ENCODE results near the gene EPB41L3. TPM values are rescaled to one million over a fixed set of nuclear protein-coding genes. Genes with fewer than 3 reads are reported as not detected.

EPB41L3 gene
- total RNA-seq, 4 donors from 2014 or later = 21.2 to 39.5 (median 28.3) TPM

DNA sequence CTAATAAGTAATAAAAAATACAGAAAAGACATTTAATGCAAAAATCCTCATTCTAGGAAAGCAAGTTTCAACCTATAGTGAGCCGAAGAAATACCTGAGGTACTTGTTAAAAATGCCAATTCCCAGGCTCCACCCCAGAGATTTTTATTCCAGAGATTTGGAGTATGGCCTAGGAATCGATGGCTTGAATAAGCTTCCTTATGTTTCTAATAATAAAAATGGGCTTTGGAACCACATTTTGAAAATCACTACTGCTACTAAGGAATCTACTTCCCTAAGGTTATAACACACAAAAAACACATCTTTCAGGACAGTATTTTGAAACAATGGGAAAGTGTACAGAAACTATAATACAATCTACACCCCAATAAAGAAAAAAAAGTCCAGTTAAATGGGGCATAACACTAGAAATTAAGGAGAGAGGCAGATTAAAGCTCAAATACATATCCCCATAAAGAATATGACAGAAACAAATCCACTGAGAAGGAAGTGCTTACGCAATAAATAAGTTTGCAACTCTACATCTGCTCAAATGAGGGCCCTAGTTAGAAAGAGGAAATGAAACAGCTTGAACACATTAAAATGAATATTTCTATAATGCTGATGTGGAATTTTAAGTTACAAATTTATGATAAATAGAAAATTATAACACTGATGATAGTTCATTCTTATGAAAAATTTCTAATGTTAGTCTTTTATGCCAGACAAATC lies 103.7 kb downstream of the EPB41L3 start:
- WGBS, 2 donors = 71 to 76% methylated on average over 3 of the region's 3 CpGs
- no peak overlapping the region for H3K4me3 ChIP-seq (ENCODE audit: low read depth, poor library complexity, severe bottlenecking)
- no peak for TF ChIP-seq POLR2A (IDR thresholded peaks at IDR 0.05)
- TF ChIP-seq, protein P1, sequence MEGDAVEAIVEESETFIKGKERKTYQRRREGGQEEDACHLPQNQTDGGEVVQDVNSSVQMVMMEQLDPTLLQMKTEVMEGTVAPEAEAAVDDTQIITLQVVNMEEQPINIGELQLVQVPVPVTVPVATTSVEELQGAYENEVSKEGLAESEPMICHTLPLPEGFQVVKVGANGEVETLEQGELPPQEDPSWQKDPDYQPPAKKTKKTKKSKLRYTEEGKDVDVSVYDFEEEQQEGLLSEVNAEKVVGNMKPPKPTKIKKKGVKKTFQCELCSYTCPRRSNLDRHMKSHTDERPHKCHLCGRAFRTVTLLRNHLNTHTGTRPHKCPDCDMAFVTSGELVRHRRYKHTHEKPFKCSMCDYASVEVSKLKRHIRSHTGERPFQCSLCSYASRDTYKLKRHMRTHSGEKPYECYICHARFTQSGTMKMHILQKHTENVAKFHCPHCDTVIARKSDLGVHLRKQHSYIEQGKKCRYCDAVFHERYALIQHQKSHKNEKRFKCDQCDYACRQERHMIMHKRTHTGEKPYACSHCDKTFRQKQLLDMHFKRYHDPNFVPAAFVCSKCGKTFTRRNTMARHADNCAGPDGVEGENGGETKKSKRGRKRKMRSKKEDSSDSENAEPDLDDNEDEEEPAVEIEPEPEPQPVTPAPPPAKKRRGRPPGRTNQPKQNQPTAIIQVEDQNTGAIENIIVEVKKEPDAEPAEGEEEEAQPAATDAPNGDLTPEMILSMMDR (IDR thresholded peaks at IDR 0.05) = no peak
- intact Hi-C loops (cut with DNase I; ENCODE audit: low total_unique reads) = no loop called here
- no peak for DNase-seq (ENCODE audit: low spot score in 2 of 2)

DNA sequence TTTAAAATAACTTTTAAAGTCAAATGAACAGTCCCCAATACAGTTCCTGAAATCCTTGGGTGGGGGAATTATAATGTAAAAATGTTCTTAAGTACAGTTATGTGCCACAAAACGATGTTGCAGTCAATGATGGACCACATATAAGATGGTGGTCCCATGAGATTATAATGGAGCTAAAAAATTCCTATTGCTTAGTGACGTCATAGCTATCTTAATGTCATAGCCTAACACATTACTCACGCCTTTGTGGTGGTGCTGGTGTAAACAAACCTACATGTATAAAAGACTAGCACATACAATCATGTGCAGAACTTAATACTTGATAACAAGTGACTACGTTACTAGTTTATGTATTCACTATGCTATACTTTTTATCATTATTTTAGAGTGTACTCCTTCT lies 109.4 kb downstream of the EPB41L3 start:
- intact Hi-C loops (cut with DNase I; ENCODE audit: low total_unique reads) = no loop called here
- no peak for DNase-seq (ENCODE audit: low spot score in 2 of 2)
- H3K4me3 ChIP-seq (ENCODE audit: low read depth, poor library complexity, severe bottlenecking) = no peak overlapping the region
- 86 to 92% methylated on average over 4 of the region's 4 CpGs for WGBS, 2 donors
- no peak for TF ChIP-seq POLR2A (IDR thresholded peaks at IDR 0.05)
- TF ChIP-seq, protein P1 (IDR thresholded peaks at IDR 0.05) = no peak

DNA sequence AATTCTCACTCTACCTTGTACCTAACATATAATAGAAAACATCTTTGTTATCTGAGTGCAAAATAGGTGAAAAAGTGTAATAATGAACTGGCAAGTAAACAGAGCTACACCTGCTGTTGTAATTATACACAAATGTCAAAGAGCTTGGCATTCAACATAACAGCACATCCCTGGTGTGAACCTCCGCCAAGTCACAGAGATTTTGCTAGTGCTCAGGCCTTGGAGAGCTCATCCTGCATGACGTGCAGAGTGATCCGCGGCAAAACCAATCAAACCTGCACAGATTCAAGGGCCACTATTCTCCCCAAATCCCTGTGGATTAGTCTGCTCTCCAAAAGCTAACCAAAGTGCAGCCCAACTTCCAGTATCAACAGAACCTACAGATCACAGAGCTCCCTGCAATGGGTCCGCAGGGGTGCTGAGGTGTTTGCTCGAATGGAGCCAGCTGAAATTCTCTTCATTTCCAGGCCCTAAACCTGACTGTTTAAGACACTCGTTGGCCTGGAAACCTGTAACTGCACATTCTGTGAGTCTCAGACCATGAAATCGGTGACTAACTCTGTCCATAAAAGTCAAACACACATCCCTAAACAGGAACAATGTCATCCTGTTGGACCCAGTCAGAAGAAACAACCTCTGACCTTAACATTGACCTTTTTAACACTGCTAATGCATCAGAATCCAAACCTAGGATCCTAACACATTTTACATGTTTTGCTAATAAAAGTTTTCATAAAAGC lies 111.8 kb downstream of the EPB41L3 start:
- 81 to 83% methylated on average over 8 of the region's 8 CpGs for WGBS, 2 donors
- TF ChIP-seq, protein P1 (IDR thresholded peaks at IDR 0.05) = no peak
- no peak for TF ChIP-seq POLR2A (IDR thresholded peaks at IDR 0.05)
- intact Hi-C loops (cut with DNase I; ENCODE audit: low total_unique reads) = no loop called here
- no peak overlapping the region for H3K4me3 ChIP-seq (ENCODE audit: low read depth, poor library complexity, severe bottlenecking)
- DNase-seq (ENCODE audit: low spot score in 2 of 2) = no peak

DNA sequence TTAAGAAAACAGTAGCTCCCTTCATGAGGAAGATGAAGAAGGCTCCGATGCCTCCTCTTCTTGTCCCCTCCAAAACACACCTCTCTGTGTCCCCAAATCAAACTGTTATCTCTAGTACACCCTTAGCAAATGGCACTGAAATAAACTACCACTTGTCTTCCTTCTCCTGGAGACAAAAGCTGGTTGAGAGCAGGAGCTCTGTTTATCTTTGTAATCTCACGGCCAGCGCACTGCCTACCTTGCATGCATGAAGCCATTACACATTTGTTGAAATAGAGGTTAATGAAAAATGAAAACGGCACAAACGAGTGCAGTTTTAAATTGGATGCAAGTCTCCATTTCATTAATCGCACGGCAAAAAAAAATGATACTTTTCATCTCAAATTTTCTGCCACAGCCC lies 113.7 kb downstream of the EPB41L3 start:
- H3K4me3 ChIP-seq (ENCODE audit: low read depth, poor library complexity, severe bottlenecking) = no peak overlapping the region
- DNase-seq (ENCODE audit: low spot score in 2 of 2) = no peak
- no peak for TF ChIP-seq POLR2A (IDR thresholded peaks at IDR 0.05)
- TF ChIP-seq, protein P1 (IDR thresholded peaks at IDR 0.05) = no peak
- intact Hi-C loops (cut with DNase I; ENCODE audit: low total_unique reads) = no loop called here
- 95% methylated on average over 7 of the region's 7 CpGs for WGBS, 2 donors

DNA sequence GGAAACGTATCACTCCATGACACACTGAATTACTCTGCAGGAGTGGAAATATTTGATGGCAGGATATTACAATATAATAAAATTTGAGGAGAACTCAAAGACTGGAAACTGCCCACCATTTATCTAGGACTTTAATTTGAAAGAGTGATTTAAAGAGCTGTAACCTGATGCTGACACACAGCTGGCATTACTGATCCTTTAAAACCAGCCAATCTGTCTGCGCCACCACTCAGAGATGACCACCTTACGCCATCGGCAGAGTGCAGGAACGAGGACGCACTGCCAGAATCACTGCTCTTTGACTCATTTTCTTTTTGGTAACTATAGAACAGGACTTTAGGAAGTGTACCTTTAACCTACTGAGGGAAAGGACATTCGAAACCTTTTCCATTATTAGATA lies 114.1 kb downstream of the EPB41L3 start:
- no peak for DNase-seq (ENCODE audit: low spot score in 2 of 2)
- WGBS, 2 donors = 84 to 90% methylated on average over 7 of the region's 7 CpGs
- no peak for TF ChIP-seq POLR2A (IDR thresholded peaks at IDR 0.05)
- TF ChIP-seq, protein P1 (IDR thresholded peaks at IDR 0.05) = no peak
- no peak overlapping the region for H3K4me3 ChIP-seq (ENCODE audit: low read depth, poor library complexity, severe bottlenecking)
- intact Hi-C loops (cut with DNase I; ENCODE audit: low total_unique reads) = no loop called here
